Adrenal gland (tissue), 12 donors: ENCODE results near the gene ATP6V0D1. TPM values are rescaled to one million over a fixed set of nuclear protein-coding genes. Genes with fewer than 3 reads are reported as not detected.

ENCODE experiments used
- DNase-seq, 7 donors: peaks; one replicate each; pipeline ENCODE4 v3.0.0-alpha.2; 2019 to 2020
- H3K27ac ChIP-seq, 5 donors: fragments of 200-600 bp; sonication (generic) in 4 of 5; 1 replicate in 3 of 5; 2 replicates in 2 of 5; pipeline versions ENCODE4 v1.5.1 to v1.8.0; 2016 to 2020; ENCODE audit warnings: mild to moderate bottlenecking in 1 of 5
- H3K27me3 ChIP-seq: fragments of 200-600 bp; 2 replicates; pipeline ENCODE4 v1.8.0; 2021
- H3K36me3 ChIP-seq, 2 donors: fragments of 200-600 bp; replicated peaks in 1 of 2; 1 replicate in 1 of 2; 2 replicates in 1 of 2; pipeline versions ENCODE4 v1.5.1 to v1.8.0; 2018 to 2022
- H3K4me1 ChIP-seq, 2 donors: fragments of 200-600 bp; replicated peaks in 1 of 2; 1 replicate in 1 of 2; 2 replicates in 1 of 2; pipeline versions ENCODE4 v1.5.1 to v1.8.0; 2018 to 2021
- H3K4me3 ChIP-seq, 4 donors: fragments of 200-600 bp; sonication (generic) in 3 of 4; one replicate each; pipeline ENCODE4 v1.5.1; 2016 to 2018
- H3K9me3 ChIP-seq, 3 donors: fragments of 200-600 bp; sonication (generic) in 1 of 3; replicated peaks in 1 of 3; 1 replicate in 2 of 3; 2 replicates in 1 of 3; pipeline versions ENCODE4 v1.5.1 to v1.8.0; 2016 to 2021
- POLR2A ChIP-seq, 2 donors: fragments of 450-650 bp; IDR thresholded peaks; one replicate each; pipeline ENCODE4 v1.6.1; 2017; ENCODE audit warnings: antibody characterized with exemption in 2 of 2, mild to moderate bottlenecking in 2 of 2, moderate library complexity in 1 of 2
- WGBS, 4 donors: extraction: QIAGEN DNeasy Blood & Tissue Kit in 2 of 4; methylation state at CpG; one replicate each; pipeline versions ENCODE4 v1.1.5 to v1.1.7; 2013 to 2017; 5-methylcytosine and 5-hydroxymethylcytosine counted together
- intact Hi-C, 2 donors: fragments of 100-400 bp; cut with DNase I; formaldehyde crosslinking; loops; one replicate each; pipeline versions ENCODE4 v1.14.1 to v1.15.0; 2022 to 2023
- polyA plus RNA-seq, 3 donors: library from polyadenylated mRNA; stranded (reverse); fragments of 200-250 nt in 2 of 3; fragments of 350-450 nt in 1 of 3; fragmentation: Illumina TruSeq in 1 of 3; extraction: RNeasy Lipid Tissue Mini Kit (QIAGEN cat#74804) in 1 of 3; gene quantifications; one replicate each; pipeline ENCODE4 v1.2.3, GENCODE V29; 2013 to 2014
- total RNA-seq, 9 donors: library from RNA; depleted of rRNA in 4 of 9; stranded (reverse); fragments of >200 nt in 4 of 9; fragments of 120-200 nt in 1 of 9; fragmentation: NEBNext Ultra II Directional in 1 of 9; extraction: Animal tissue kit (Norgen Biotek cat#: 25700) in 1 of 9; gene quantifications; one replicate each; pipeline versions ENCODE4 v1.1.0 to v1.2.4, GENCODE V29; 2013 to 2023
- TF ChIP-seq, protein P1 (sequence below), 6 experiments: fragments of 450-650 bp in 4 of 6; fragments of 200-600 bp in 2 of 6; sonication (generic) in 1 of 6; IDR thresholded peaks; 1 replicate in 5 of 6; 2 replicates in 1 of 6; pipeline versions ENCODE4 v1.5.1 to v1.8.0; 2016 to 2021; ENCODE audit warnings: antibody characterized with exemption in 6 of 6, mild to moderate bottlenecking in 2 of 6, moderate library complexity in 1 of 6
- donor health status: healthy with polysubstance abuse.
- donor health status: Bipolar disorder and iron deficiency.
- donor health status: DM: yes; HTN: yes; CAD: no.
- donor health status: DM: no; HTN: no; CAD: no.
- donor health status: DM: no; HTN: no; CAD: no.
- donor health status: DM: yes; HTN: yes; CAD: no.

ATP6V0D1 gene
- total and polyA plus RNA-seq, 12 donors: 24.1 to 244 (median 144) TPM

DNA sequence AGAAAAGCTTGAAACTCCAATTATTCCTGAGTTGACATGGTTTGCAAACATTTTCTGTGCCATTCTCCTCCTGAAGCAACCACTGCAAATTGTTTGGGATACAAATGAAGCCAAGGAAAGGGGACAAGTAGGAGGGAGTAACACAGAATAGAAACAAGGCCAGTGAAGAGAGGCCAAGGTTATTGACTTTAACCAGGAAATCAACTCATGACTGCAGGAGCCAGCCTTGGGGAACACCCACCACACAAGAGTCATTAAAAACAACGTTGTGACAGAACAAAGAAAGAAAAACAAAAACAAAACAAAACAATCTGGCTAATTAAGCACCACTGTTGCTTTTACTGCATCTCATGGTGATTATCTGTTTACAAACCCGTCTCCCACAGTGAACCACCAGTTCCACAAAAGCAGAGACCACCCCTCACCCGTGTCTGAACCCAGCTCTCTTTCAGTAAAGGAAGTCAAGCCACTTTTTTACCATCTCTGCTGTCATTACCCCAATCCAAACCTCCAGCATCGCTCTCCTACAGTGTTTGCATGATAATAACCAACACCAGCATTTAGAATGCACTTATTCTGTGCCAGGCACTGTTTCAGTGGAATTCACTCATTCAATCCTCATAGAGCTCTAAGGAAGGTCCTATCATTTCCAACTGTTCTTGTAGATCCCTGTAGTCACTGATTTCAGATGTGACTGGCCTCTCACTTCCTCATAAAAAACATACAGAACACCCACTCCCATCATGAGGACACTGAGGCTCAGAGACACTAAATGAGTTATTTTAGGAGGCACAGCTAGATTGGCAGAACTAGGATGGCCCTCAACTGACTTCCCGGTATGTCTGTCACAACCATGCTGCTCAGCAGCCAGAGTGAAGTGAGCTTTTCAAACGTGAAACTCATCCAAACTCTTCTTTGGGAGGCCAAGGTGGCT is 66.7 kb downstream of the ATP6V0D1 start:
- no peak overlapping the region for H3K4me3 ChIP-seq
- H3K36me3 ChIP-seq: no peaks in the 10 kb centered on the region
- DNase-seq: peak in 1 of 7 donors; percentile 48
- H3K9me3 ChIP-seq: no peaks in the 10 kb centered on the region
- H3K4me1 ChIP-seq: peaks cover 16 to 20% of the 10 kb centered on the region in 2 donors
- intact Hi-C loops: no loop called here
- TF ChIP-seq, protein P1, sequence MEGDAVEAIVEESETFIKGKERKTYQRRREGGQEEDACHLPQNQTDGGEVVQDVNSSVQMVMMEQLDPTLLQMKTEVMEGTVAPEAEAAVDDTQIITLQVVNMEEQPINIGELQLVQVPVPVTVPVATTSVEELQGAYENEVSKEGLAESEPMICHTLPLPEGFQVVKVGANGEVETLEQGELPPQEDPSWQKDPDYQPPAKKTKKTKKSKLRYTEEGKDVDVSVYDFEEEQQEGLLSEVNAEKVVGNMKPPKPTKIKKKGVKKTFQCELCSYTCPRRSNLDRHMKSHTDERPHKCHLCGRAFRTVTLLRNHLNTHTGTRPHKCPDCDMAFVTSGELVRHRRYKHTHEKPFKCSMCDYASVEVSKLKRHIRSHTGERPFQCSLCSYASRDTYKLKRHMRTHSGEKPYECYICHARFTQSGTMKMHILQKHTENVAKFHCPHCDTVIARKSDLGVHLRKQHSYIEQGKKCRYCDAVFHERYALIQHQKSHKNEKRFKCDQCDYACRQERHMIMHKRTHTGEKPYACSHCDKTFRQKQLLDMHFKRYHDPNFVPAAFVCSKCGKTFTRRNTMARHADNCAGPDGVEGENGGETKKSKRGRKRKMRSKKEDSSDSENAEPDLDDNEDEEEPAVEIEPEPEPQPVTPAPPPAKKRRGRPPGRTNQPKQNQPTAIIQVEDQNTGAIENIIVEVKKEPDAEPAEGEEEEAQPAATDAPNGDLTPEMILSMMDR (IDR thresholded peaks at IDR 0.05): no peak
- TF ChIP-seq POLR2A (IDR thresholded peaks at IDR 0.05): no peak
- peak overlapping the region in 3 of 5 donors; percentile 21 to 64 (median 45) for H3K27ac ChIP-seq
- no peaks in the 10 kb centered on the region for H3K27me3 ChIP-seq
- 37 to 45% (median 43%) methylated on average over 6 of the region's 6 CpGs for WGBS, 4 donors

GRCh38 chr16:67412294-67412693 is 68.7 kb downstream of the ATP6V0D1 start:
- Histone ChIP-seq H3K27me3 (no peaks in the 10 kb centered on the region), H3K9me3 (no peaks in the 10 kb centered on the region), H3K4me3 (no peak overlapping the region), H3K4me1 (peaks cover 16 to 20% of the 10 kb centered on the region in 2 donors), H3K36me3 (no peaks in the 10 kb centered on the region), H3K27ac (no peak overlapping the region)
- no peak for DNase-seq
- intact Hi-C loops: no loop called here
- TF ChIP-seq, protein P1 (IDR thresholded peaks at IDR 0.05): no peak
- TF ChIP-seq POLR2A (IDR thresholded peaks at IDR 0.05): no peak
- 55 to 64% (median 59%) methylated on average over 2 of the region's 2 CpGs for WGBS, 4 donors

- no peak overlapping the region for H3K27ac ChIP-seq
- peaks cover 16 to 20% of the 10 kb centered on the region in 2 donors for H3K4me1 ChIP-seq
- H3K27me3 ChIP-seq: no peaks in the 10 kb centered on the region
- no peak overlapping the region for H3K4me3 ChIP-seq
- WGBS, 4 donors: 86 to 96% (median 93%) methylated on average over 3 of the region's 3 CpGs
- H3K9me3 ChIP-seq: no peaks in the 10 kb centered on the region
- TF ChIP-seq, protein P1 (IDR thresholded peaks at IDR 0.05): no peak
- TF ChIP-seq POLR2A (IDR thresholded peaks at IDR 0.05): no peak
- H3K36me3 ChIP-seq: no peaks in the 10 kb centered on the region
- intact Hi-C loops: no loop called here
- no peak for DNase-seq
Observed at GRCh38 chr16:67411339-67411738, 69.6 kb downstream of the ATP6V0D1 start.

DNA sequence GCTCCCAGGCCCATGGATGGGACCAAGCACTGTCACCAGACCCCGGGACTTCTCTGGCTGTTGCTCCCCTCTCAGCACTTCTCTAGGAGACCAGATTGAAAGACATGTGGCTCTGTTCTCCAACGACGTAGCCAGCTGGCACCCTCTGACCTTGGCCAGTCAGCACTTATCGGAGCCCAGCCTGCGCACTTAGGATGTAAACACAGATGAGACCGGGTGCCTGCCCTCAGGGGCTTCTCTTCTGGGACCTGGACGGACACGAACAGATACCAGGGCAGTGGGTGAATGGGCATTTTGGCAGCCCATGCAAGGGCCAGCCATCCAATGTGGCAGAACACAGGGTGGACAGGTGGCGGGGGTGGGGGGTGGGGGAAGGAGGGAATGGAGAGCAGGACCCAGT is 71.3 kb downstream of the ATP6V0D1 start:
- Histone ChIP-seq H3K9me3 (no peaks in the 10 kb centered on the region), H3K4me3 (no peak overlapping the region), H3K27me3 (no peaks in the 10 kb centered on the region), H3K36me3 (no peaks in the 10 kb centered on the region), H3K27ac (no peak overlapping the region), H3K4me1 (peaks cover 10% of the 10 kb centered on the region in 2 donors)
- DNase-seq: no peak
- WGBS, 4 donors: 71 to 100% (median 81%) methylated on average over 4 to 9 of the region's 9 CpGs
- intact Hi-C loops: no loop called here
- TF ChIP-seq POLR2A (IDR thresholded peaks at IDR 0.05): no peak
- TF ChIP-seq, protein P1 (IDR thresholded peaks at IDR 0.05): no peak
